Hindlimb muscle (tissue), 1 donor: Measurements from ENCODE around the gene FAM24A. TPM values are rescaled to one million over a fixed set of nuclear protein-coding genes. Genes with fewer than 3 reads are reported as not detected.

Experiments used
- DNase-seq: peaks from one replicate; pipeline ENCODE4 v3.0.0-alpha.2; 2013
- polyA plus RNA-seq: library from polyadenylated mRNA; unstranded; fragments of 120-200 nt; gene quantifications from one replicate; pipeline ENCODE4 v1.2.1, GENCODE V29; 2013; ENCODE audit not compliant: insufficient read length

The FAM24A gene
- polyA plus RNA-seq, 1 donor: not detected

DNA sequence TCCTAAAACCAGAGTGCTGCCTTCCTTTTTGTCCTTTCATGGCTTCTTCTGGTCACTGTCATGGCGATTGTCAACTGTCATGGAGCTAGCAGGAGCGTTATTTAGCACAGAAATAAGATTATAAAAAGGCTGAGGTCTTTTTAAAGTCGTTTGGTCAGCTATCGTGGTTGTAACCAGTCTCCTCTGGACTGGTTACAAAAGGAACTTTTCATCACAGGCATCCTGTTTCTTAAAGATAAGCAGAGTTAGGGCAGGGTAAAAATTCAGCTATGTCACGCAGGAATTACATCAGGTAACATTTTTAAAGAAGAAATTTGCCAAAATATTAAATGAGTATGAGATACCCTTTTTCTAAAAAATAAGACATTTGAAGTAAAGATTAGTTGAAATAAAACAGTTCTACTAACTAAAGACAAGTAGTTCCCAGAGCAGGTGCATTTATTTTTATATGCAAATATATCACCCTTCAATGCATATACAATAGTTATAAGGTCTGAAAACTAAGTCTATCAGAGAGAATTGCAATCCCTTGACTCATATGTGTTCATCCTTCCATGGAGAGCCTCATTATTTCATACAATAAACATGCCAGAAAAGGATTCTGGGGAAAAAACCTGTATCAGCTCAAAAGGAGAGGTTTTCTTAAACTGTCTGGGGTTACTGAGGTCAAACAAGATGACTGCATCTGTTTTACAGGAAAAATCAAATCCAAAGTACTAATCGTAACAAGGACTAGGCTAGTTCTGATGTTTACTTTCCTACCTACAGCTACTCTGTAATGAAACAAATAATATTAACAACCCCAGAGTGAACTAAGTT, 20.9 kb downstream of the FAM24A start:
- DNase-seq: no peak

DNA sequence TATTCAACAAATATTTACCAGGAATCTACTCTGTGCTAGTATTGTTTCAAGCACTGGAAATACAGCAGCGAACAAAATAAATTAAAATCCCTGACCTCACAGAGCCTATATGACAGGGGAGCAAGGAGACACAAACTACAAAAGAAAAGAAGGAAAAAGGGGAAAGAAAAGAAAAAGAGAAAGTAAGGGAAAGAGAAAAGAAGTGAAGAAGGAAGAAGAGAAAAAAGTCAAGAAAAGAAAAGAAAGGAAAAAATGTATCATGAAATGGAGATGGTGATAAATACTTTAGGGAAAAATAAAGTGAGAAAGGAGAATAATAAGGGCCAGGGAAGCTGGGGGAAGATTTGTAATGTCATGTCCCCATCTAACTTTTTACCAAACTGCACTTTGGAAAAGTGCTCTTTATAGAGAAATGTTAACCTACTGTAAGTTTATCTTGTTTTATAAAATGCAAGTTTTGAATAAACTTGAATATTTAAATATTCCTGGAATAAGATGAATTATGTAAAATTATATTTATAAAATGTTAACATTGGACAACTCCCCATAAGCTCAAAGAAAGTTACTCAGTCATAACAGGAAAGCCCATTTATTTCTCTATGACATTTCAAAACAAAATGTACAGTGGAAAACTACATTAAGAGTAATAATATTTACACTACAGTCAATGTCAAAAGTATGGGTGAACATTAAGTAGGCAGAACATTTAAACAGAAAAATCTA, 28.9 kb downstream of the FAM24A start:
- DNase-seq: no peak

DNA sequence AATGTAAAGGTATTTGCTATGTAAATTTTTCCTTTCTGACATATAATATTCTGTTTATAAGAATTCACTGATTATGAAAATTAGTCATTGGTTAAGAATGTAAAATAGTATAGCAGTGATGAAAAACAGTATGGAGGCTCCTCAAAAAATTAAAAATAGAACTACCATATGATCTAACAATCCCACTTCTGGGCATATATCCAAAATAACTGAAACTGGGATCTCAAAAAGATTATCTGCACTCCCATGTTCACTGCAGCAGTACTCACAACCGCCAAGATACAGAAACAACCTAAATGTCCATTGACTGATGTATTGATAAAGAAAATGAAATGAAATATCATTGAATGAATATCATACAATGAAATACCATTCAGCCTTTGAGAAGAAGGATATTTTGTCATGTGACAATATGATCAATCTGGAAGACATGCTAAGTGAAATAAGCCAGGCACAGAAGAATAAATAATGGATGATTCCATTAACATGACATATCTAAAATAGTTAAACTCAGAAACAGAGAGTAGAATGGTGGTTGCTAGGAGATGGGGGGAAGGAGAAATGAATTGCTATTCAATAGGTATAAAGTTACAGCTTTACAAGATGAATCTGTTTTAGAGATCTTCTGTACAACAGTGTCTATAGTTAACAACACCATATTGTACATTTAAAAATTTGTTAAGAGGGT, 29.6 kb downstream of the FAM24A start:
- no peak for DNase-seq

DNA sequence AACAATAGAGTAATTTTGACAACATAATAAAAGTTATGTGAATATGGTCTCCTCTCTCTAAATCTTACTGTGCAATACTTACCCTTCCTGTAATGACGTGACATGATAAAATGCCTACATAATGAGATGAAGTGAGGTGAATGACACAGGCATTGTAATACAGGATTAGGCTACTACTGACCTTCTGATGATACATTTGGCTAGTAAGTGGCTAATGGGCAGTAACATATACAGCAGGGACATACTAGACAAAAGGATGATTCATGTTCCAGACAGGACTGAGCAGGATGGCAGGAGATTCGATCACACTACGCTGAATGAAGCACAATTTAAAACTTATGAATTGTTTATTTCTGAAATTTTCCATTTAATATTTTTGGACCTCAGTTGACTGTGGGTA, 38.9 kb downstream of the FAM24A start:
- no peak for DNase-seq

DNA sequence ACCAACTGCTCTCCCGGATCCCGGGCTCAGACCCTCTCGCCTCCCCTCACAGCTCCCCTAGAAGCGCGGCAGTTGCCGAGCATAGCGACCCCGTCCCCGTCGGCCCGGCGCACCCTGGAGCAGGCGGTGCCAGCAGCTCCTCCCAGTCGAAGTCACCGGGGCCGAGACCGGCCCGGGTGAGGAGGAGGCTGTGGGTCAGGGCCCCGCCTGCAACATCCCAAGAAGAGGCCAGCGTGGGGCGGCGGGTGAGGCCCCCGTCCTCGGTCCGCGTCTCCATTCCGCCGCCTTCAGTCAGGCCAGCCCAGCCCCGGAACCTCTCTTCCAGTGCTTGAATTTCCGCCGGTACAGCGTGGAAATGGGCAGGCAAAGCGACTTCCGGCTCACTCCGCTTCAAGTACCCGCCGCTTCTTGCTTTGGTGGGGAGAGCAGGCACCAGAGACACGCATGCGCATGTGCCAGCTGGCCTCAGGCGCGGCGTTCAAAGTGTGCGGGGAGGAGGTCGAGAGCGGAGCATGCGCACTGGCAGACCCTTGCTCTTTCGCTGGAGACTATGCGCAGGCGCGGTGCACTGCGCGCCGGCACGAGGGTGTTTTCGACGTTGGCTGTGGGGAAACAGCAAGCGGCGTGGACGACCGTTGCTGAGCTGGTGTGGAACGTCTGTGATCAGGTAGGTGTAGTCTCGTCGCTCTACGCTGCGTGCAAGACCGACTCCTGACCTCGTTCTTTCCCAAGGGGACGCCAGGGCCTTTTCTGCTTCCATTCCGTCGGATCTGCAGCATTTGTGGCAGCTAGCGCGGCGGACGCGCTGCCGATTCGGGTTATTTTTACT, 43.7 kb downstream of the FAM24A start, which contains the start of gene C10orf88:
TSS of gene C10orf88 (minus strand) at position 326 of the 829 bp plus-strand sequence. CDS start at position 277, 49 bp downstream.
- DNase-seq: peak; percentile 98

DNA sequence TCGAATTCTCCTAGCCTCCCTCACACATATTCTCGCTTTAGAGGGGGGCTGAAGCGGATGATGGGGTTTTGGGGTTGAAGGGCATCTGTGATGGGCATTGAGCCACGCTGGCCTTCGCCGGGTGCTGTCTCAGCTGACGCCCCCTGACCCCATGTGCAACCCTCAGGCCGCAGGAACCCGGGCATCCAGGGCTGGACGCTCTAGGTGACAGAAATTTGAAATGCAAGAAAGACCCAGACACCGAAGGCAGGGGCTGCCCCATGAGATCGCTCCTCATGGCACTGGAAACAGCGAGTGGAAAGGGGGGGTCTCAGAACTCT, 44.3 kb downstream of the FAM24A start:
- no peak for DNase-seq

DNA sequence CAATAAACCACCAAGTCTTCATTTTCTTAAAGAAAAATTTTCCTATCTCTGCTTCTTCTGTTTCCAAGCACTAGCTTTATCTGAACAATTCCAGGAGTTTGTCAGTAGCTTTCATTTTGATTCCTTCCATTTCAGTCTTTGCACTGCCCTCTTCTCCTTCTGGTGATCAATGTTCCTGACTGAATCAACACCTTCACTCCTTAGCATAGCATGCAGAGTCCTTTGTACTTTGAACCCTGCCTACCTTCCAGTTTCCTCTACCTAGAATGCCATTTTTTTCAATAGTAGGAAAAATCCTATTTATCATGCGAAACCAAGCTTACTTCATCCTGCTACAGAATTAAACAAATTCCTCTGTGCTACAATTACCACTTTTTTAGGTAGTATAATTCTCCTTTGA, 45.5 kb downstream of the FAM24A start:
- no peak for DNase-seq

DNA sequence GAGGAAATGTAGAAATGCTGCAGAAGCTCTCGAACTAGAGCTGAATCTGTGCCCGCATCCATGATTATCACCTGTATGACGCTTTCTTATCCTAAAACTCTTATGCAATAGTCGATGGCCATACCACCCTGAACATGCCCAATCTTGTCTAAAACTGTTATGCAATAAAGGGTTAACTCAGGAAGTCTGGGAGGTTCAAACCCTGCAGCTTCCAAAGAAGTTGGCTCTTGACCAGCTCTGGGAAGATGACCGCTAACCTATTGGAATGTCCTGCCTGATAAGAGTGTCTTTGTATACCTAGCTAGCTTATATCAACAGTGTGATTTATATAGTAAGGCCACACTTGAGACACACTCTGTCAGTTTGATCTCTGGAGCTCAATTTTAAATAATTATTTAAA, 47.1 kb downstream of the FAM24A start:
- no peak for DNase-seq

DNA sequence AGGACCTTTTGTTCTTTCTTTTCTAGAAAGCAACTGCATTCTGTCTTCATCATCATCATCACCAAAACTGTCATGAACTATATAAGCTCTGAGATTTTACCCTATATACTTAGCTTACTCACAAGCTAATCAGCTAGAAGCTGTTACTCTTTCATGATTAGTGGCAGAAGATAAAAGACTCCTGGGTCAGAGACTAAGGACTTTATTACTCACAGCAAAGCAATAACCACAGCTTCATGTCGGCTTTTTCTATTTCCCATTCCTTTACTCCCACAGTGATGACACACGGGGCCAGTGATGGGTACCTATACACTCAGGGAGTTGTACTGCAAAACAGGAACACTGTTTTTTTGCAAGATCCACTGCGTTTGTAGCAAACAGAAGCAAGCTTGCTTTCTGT, 52.0 kb downstream of the FAM24A start:
- no peak for DNase-seq

Other genes starting within 250 kb of the FAM24A start
- gene C10orf120, start 210.8 kb upstream of the FAM24A start, polyA plus RNA-seq: not detected
- gene CUZD1, start 64.8 kb upstream of the FAM24A start, polyA plus RNA-seq: 1.0 TPM
- 2.5 TPM for gene FAM24B, start 31.0 kb upstream of the FAM24A start, polyA plus RNA-seq
- 14.1 TPM for gene C10orf88, start 43.6 kb downstream of the FAM24A start, polyA plus RNA-seq
- gene PSTK, start 69.8 kb downstream of the FAM24A start, polyA plus RNA-seq: 4.7 TPM
- gene IKZF5, start 98.2 kb downstream of the FAM24A start, polyA plus RNA-seq: 15.2 TPM
- gene ACADSB, start 98.4 kb downstream of the FAM24A start, polyA plus RNA-seq: 12.5 TPM
- gene HMX3, start 225.4 kb downstream of the FAM24A start, polyA plus RNA-seq: not detected
- gene HMX2, start 237.5 kb downstream of the FAM24A start, polyA plus RNA-seq: not detected
- gene BUB3, start 243.8 kb downstream of the FAM24A start, polyA plus RNA-seq: 54.5 TPM